T-helper 9 cell (primary cell): ENCODE results near the gene CFAP77.
"Not testable (repeated sequence)": the region's sequence is repeated elsewhere in the genome, so short reads cannot be mapped to it uniquely, and the experiment has no call there.

Experiments used
- DNase-seq: peaks from one replicate; pipeline ENCODE4 v3.0.0-alpha.2; 2020

CFAP77 gene

DNA sequence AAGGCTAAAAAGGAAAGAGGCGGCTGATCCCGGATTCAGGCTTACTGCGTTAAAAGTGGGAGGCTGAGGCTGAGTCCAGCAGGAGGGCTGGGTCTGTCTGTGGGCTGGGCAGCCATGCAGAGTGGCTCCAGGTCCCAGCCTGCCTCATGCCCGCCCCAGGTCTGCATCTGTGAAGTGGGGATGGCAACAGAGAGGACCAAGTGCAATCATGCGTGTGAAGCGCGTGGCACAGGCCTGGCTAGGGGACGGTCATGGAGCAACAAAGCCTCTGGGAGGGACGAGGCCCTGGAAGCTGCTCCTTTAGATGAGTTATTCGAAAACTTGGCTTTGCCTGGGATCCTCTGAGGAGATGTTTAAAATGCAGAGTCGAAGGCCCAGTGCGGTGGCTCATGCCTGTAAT is 142.0 kb downstream of the CFAP77 start:
- no peak for DNase-seq

DNA sequence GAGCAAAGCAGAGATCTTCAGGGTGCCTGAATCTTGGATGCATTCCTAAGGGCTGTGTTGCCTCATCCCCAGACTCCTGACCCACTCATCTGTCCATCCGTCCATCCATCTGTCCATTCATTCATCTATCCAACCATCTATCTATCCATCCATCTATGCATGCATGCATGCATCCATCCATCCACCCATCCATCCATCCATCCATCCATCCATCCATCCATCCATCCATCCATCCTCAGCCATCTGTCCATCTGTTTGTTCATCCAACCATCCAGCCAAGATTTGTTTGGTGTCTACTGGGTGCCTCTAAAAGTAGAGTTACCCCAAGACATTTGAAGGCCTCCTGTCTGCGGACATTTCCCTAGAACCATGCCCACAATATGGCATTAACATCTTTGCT is 144.7 kb downstream of the CFAP77 start:
- no peak for DNase-seq

DNA sequence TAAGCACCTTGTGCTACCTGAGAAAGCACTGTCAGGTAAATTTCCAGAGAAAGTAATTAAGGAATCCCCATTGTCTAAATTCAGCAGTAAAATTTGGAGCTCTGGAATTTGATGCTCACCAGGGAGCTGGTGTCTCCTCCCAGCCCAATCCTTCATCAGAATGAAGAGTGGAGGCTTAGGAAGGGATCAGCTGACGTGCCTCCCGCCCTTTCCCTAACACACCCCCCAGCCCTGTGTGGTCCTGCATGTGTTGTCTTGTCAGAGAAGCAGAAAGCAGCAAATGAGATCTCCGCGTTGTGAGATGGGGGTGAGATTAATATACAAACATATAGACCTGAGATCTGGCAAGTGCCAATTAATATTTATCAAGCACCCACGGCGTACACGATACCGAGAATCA is 145.5 kb downstream of the CFAP77 start:
- DNase-seq = no peak

- DNase-seq = no peak
These were observed 146.2 kb downstream of the CFAP77 start for GRCh38 chr9:132556235-132556634.

DNA sequence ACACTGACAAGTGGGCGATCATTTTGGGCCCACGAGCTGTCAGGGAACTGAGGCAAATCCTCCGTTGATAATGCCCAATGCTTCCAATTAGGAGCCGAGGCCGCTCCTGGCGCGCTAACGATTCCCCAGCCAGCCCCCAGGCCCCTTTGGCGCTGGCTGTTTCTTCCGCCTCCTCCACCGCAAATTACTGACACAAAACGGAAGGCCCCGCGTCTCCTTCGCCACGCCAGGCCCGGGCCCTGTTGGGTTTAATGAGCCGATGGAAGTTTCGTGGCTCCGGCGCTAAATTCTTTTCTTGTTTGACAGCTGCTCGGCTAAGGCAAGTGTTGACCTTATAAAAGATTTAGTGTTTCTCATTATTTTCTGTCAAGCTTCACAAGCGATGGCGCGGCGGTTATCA is 146.7 kb downstream of the CFAP77 start:
- no peak for DNase-seq

- no peak for DNase-seq
These were observed 147.1 kb downstream of the CFAP77 start for GRCh38 chr9:132557159-132557558.

GRCh38 chr9:132559711-132560110 is 149.7 kb downstream of the CFAP77 start:
- no peak for DNase-seq

- no peak for DNase-seq
These were observed 150.7 kb downstream of the CFAP77 start for GRCh38 chr9:132560616-132561202.

DNA sequence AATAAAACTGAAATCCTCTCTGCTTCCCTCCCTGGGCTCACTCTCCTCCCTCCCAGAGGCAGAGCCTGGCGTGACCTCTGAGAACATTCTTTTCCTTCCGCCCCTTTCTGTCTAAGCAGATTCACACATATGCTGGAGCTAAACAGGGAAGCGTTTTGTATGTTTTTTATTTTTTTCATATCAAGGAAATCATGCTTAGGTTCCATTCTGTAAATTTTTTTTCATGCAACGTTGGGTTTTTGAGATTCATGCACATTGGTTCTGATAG is 152.2 kb downstream of the CFAP77 start:
- no peak for DNase-seq

DNA sequence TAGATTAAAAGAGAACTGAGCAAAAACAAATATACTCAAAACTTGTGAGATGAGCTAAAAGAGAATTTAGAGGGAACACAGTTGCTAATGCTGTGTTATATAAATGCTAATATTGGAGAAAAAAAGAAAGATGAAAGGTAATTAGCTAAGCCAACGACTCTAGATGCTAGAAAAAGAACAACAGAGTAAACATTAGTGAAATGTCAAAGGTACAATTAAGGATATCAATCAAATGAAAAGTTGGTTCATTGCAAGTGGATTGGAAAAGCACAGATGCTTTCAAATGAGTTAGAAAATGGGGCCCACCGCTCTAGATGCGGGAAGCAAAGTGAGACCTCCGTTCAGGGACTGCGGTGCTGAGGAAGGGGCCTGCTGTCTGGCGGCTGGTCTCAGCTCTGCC is 154.5 kb downstream of the CFAP77 start:
- DNase-seq = no peak

- DNase-seq = not testable (repeated sequence)
These were observed 158.8 kb downstream of the CFAP77 start for GRCh38 chr9:132568787-132569186.

GRCh38 chr9:132571806-132572600 is 162.0 kb downstream of the CFAP77 start:
- DNase-seq = no peak

GRCh38 chr9:132572921-132573320 is 162.9 kb downstream of the CFAP77 start:
- no peak for DNase-seq

- DNase-seq = peak; percentile 45
These were observed 165.1 kb downstream of the CFAP77 start for GRCh38 chr9:132575005-132575609.

- no peak for DNase-seq
These were observed 165.8 kb downstream of the CFAP77 start for GRCh38 chr9:132575811-132576210.

- no peak for DNase-seq
These were observed 167.1 kb downstream of the CFAP77 start for GRCh38 chr9:132577119-132577518.

DNA sequence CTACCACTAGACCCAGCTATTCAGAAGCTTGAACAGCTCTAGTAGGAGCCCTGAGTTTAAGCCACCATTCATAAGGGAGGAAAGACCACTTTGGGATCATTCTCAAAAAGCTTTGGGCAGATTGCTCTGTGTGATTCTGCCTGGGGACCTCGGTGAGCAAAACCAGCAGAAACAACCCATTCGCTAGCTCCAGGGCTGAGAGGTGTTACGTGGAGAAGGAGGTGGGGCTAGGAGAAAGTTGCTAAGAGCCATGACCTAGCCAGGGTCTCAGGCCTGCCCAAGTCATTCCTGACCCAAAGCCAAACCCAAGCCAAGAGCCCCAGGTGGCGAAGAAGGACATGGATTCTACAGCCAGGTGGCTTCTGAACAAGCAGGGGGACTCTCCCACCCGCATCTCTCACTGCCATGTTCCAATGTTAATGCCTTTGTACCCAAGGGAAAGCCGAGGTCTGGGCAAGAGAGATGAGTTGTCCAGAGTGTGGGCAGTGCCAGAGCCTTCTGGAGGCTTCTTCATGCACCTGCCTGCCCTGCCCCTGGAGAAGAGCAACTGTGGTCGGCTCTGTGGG is 168.4 kb downstream of the CFAP77 start:
- no peak for DNase-seq

- no peak for DNase-seq
These were observed 169.4 kb downstream of the CFAP77 start for GRCh38 chr9:132579427-132579798.

- DNase-seq = no peak
These were observed 172.3 kb downstream of the CFAP77 start, which contains the start of gene BARHL1 for GRCh38 chr9:132582276-132582785. BARHL1 (plus strand) TSS chr9:132582606; CDS start chr9:132582798, 192 bp downstream.

GRCh38 chr9:132582786-132583583 is 173.0 kb downstream of the CFAP77 start:
- DNase-seq = no peak

GRCh38 chr9:132583584-132584304 is 173.7 kb downstream of the CFAP77 start:
- no peak for DNase-seq
